ENCODE data around the gene MEF2D. TPM values are rescaled to one million over a fixed set of nuclear protein-coding genes. Genes with fewer than 3 reads are reported as not detected.

Gene MEF2D
- total RNA-seq, 1 donor from 2014 or later, result 51.0 TPM

GRCh38 chr1:156465747-156466365 is 34.7 kb downstream of the MEF2D start:
- peaks cover 63% of the 10 kb centered on the region for H3K36me3 ChIP-seq
- no peak for ATAC-seq
- DNase-seq, result no peak
- peaks cover 39% of the 10 kb centered on the region for H3K4me1 ChIP-seq
- no peak overlapping the region for H3K27ac ChIP-seq
- H3K9me3 ChIP-seq, result no peaks in the 10 kb centered on the region
- intact Hi-C loops (cut with DNase I), result no loop called here
- no peaks in the 10 kb centered on the region for H3K27me3 ChIP-seq (ENCODE audit: low read depth)
- no peak for TF ChIP-seq CTCF (IDR thresholded peaks at IDR 0.05)
- H3K4me3 ChIP-seq, result no peak overlapping the region

GRCh38 chr1:156464825-156465452 is 35.6 kb downstream of the MEF2D start:
- Histone ChIP-seq H3K4me1 (peaks cover 31% of the 10 kb centered on the region), H3K4me3 (no peak overlapping the region), H3K27me3 (ENCODE audit: low read depth) (no peaks in the 10 kb centered on the region), H3K9me3 (no peaks in the 10 kb centered on the region), H3K27ac (peak overlapping the region; percentile 13), H3K36me3 (peaks cover 54% of the 10 kb centered on the region)
- intact Hi-C loops (cut with DNase I), result no loop called here
- DNase-seq (no peak), ATAC-seq (peak in 1 of 2 donors; percentile 22)
- no peak for TF ChIP-seq CTCF (IDR thresholded peaks at IDR 0.05)

- DNase-seq (no peak), ATAC-seq (peak in 1 of 2 donors; percentile 1)
- Histone ChIP-seq H3K27ac (peak overlapping the region; percentile 13), H3K4me1 (peaks cover 27% of the 10 kb centered on the region), H3K4me3 (no peak overlapping the region), H3K9me3 (no peaks in the 10 kb centered on the region), H3K27me3 (ENCODE audit: low read depth) (no peaks in the 10 kb centered on the region), H3K36me3 (peaks cover 48% of the 10 kb centered on the region)
- no peak for TF ChIP-seq CTCF (IDR thresholded peaks at IDR 0.05)
- intact Hi-C loops (cut with DNase I), result no loop called here
These were observed 36.2 kb downstream of the MEF2D start for GRCh38 chr1:156464335-156464734.

- peaks cover 27% of the 10 kb centered on the region for H3K4me1 ChIP-seq
- H3K36me3 ChIP-seq, result peaks cover 43% of the 10 kb centered on the region
- intact Hi-C loops (cut with DNase I), result no loop called here
- peak overlapping the region; percentile 13 for H3K27ac ChIP-seq
- DNase-seq (no peak), ATAC-seq (peak; percentile 26 to 54)
- TF ChIP-seq CTCF (IDR thresholded peaks at IDR 0.05), result no peak
- no peaks in the 10 kb centered on the region for H3K9me3 ChIP-seq
- no peak overlapping the region for H3K4me3 ChIP-seq
- no peaks in the 10 kb centered on the region for H3K27me3 ChIP-seq (ENCODE audit: low read depth)
These were observed 36.7 kb downstream of the MEF2D start for GRCh38 chr1:156463874-156464273.

- peaks cover 27% of the 10 kb centered on the region for H3K4me1 ChIP-seq
- ATAC-seq (no peak), DNase-seq (no peak)
- no peak for TF ChIP-seq CTCF (IDR thresholded peaks at IDR 0.05)
- H3K27me3 ChIP-seq (ENCODE audit: low read depth), result no peaks in the 10 kb centered on the region
- peak overlapping the region; percentile 13 for H3K27ac ChIP-seq
- no peaks in the 10 kb centered on the region for H3K9me3 ChIP-seq
- H3K36me3 ChIP-seq, result peaks cover 36% of the 10 kb centered on the region
- intact Hi-C loops (cut with DNase I), result no loop called here
- no peak overlapping the region for H3K4me3 ChIP-seq
These were observed 37.4 kb downstream of the MEF2D start for GRCh38 chr1:156462954-156463795.
